SJSA1 (cell line): ENCODE measurements around the gene LDHD. TPM values are rescaled to one million over a fixed set of nuclear protein-coding genes. Genes with fewer than 3 reads are reported as not detected.

Experiments used
- DNase-seq, 2 experiments: peaks; one replicate each; pipeline ENCODE4 v3.0.0-alpha.2; 2015 to 2020; ENCODE audit warnings: low spot score in 2 of 2, low read depth in 1 of 2
- H3K27ac ChIP-seq: fragments of 250-450 bp; sonication (Bioruptor Pico); 2 replicates; pipeline ENCODE4 v1.5.1; 2020; ENCODE audit warnings: mild to moderate bottlenecking, moderate library complexity
- H3K27me3 ChIP-seq: fragments of 250-450 bp; sonication (Bioruptor Pico); replicated peaks from 2 replicates; pipeline ENCODE4 v1.5.1; 2020; ENCODE audit warnings: mild to moderate bottlenecking, moderate library complexity
- H3K36me3 ChIP-seq: fragments of 250-450 bp; sonication (Bioruptor Pico); 2 replicates; pipeline ENCODE4 v1.5.1; 2020; ENCODE audit warnings: mild to moderate bottlenecking
- H3K4me1 ChIP-seq: fragments of 250-450 bp; sonication (Bioruptor Pico); replicated peaks from 2 replicates; pipeline ENCODE4 v1.6.1; 2021; ENCODE audit warnings: mild to moderate bottlenecking
- H3K4me3 ChIP-seq: fragments of 250-450 bp; sonication (Bioruptor Pico); 2 replicates; pipeline ENCODE4 v1.5.1; 2020; ENCODE audit warnings: mild to moderate bottlenecking
- H3K9me3 ChIP-seq: fragments of 250-450 bp; sonication (Bioruptor Pico); replicated peaks from 2 replicates; pipeline ENCODE4 v1.5.1; 2020; ENCODE audit warnings: mild to moderate bottlenecking
- total RNA-seq: library from RNA; depleted of rRNA; stranded (reverse); fragments of >200 nt; shearing (Covaris generic); gene quantifications from 2 replicates; pipeline ENCODE4 v1.2.3, GENCODE V29; 2014

LDHD gene
- total RNA-seq, 1 experiment from 2014 or later = 0.24 TPM

DNA sequence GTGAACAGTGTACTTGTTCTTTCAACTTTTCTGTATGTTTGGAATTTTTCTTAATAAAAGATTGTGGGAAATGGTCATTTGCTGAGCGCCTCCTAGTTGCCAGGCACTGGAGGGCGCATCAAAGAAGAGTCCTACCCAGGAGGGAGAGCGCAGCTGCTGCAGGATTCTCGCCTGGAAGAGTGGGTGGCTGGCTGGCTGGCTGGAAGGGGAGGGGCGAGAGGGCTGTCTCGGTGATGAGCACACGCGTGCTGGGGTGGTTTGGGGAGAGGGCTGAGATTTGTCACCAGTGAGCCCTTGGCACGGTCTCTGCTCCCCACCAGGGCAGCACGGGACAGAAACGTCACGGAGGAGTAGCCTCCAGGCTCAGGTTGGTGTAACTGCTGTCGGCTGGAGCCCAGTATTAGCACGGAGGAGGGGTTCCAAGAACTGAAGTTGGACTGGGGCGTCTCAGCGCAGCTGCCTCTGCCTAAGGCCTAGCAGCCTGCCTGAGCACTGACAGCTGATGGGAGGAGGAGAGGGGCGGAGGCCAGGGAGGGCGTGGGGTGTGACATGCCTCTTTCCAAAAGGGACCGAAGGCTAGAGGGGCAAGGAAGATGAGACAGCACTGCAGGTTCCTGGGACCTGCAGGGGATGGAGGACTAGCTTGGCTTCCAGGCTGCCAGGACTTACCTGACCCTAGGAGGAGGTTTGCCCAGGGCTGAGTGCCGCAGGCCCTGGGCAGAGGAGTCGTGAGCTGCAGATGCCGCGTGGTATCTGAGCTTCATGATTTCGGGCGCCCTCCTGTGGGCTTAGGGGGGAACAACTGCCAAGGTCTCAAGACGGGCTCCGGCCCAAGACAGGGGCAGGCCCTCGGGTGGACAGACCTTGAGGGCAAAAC, 5.7 kb downstream of the LDHD start:
- Histone ChIP-seq H3K9me3 (no peaks in the 10 kb centered on the region), H3K36me3 (0 out of 2 replicates have a peak, but pooled peaks cover 5% of the 10 kb centered on the region), H3K4me1 (peaks cover 44% of the 10 kb centered on the region), H3K27me3 (no peaks in the 10 kb centered on the region), H3K27ac (no peak overlapping the region), H3K4me3 (no peak overlapping the region)
- peak; percentile 80 to 84 for DNase-seq

DNA sequence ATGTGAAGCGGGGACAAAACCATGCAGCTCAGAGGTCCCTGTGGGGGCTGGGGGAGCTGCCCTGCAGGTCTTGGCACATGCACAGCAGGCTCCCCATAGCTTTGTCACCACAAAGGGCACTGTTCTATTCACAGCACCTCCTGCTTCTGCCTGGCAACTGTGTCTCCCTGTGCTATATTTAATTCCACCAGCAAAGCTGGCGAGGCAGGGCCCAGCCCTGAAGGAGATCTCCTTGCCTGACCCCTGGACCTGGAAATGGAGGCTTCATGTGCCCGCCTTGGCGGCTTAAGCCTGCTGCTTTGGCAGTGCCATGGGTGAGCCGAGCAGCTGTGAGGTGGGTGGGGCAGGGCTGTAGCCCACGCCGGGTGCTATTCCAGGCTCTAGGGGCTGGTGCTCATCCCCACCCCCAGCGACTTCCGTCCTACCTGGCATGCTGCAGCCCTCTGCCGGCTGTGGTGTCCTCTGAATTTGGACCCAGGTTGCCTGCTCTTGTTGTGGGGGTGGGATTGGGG, 6.8 kb downstream of the LDHD start:
- H3K4me1 ChIP-seq = peaks cover 44% of the 10 kb centered on the region
- no peak overlapping the region for H3K4me3 ChIP-seq
- H3K27ac ChIP-seq = no peak overlapping the region
- no peaks in the 10 kb centered on the region for H3K27me3 ChIP-seq
- 0 out of 2 replicates have a peak, but pooled peaks cover 5% of the 10 kb centered on the region for H3K36me3 ChIP-seq
- DNase-seq = no peak
- H3K9me3 ChIP-seq = no peaks in the 10 kb centered on the region

DNA sequence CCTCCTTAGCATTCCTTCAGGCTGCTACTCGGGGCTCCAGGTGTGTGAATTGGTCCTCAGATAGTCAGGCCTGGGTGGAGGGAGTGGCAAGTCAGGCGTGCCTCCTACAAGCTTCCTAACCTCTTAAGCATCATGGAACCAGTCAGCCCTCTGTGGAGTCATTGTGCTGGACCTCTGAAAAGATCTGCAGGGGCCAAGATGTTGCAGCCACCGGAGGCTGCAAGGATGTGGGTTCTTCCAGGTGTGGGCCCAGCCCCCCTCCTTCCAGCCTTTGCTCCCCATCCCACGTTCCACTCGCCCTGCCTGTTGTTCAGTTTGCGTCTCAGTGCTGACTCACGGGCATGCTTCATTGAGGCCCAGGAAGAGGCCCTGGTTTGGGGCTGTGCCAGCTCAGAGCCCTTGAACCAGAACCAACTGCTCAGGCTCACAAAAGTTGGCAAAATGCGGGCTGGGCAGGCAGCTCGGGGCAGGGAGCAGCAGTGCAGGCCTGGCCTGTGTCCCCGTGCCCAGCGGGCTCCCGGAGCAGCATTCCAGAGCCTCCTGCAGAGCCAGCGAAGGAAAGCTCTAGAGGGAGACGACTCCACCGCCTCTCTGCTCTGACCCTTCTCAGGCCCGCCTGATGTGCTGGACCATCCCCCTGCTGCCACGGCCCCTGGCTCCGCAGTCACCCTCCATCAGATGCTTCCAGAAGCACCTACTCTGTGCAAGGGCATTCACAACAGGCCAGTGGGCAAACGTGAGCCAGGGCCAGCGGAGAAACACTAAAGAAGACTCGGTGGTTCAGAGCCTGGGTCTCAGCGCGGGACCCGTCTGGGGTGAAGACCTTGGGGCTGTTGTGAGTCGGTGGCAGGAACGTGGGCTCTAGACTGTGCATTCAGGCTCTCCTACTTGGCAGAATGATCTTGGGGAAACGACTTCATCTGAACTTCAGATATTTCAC, 7.5 kb downstream of the LDHD start:
- 0 out of 2 replicates have a peak overlapping the region, but pooled peaks have one; percentile 5 for H3K27ac ChIP-seq
- H3K36me3 ChIP-seq = 0 out of 2 replicates have a peak, but pooled peaks cover 5% of the 10 kb centered on the region
- peaks cover 44% of the 10 kb centered on the region for H3K4me1 ChIP-seq
- DNase-seq = peak; percentile 75 to 89
- H3K9me3 ChIP-seq = no peaks in the 10 kb centered on the region
- H3K27me3 ChIP-seq = no peaks in the 10 kb centered on the region
- no peak overlapping the region for H3K4me3 ChIP-seq

DNA sequence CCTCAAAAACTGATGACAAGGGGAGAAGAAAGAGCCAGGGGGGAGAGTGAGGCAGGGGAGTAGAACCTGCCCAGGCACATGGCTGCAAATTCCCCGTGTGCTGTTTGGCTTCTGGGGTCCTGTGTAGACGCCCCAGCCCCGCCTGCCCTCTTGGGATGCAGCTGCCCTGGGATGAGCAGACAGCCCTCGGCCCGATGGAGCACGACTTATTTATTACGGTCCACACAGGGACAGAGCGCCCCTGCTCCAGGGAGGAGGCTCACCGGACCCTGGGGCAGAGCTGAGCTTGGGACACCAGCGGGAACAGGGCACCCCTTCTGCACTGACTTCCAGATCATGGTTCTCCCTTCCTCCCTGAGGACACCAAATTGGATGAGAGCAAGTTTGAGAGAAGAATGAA, 9.1 kb downstream of the LDHD start:
- Histone ChIP-seq H3K4me1 (peaks cover 44% of the 10 kb centered on the region), H3K36me3 (0 out of 2 replicates have a peak, but pooled peaks cover 5% of the 10 kb centered on the region), H3K4me3 (no peak overlapping the region), H3K27me3 (no peaks in the 10 kb centered on the region), H3K27ac (no peak overlapping the region), H3K9me3 (no peaks in the 10 kb centered on the region)
- DNase-seq = no peak

DNA sequence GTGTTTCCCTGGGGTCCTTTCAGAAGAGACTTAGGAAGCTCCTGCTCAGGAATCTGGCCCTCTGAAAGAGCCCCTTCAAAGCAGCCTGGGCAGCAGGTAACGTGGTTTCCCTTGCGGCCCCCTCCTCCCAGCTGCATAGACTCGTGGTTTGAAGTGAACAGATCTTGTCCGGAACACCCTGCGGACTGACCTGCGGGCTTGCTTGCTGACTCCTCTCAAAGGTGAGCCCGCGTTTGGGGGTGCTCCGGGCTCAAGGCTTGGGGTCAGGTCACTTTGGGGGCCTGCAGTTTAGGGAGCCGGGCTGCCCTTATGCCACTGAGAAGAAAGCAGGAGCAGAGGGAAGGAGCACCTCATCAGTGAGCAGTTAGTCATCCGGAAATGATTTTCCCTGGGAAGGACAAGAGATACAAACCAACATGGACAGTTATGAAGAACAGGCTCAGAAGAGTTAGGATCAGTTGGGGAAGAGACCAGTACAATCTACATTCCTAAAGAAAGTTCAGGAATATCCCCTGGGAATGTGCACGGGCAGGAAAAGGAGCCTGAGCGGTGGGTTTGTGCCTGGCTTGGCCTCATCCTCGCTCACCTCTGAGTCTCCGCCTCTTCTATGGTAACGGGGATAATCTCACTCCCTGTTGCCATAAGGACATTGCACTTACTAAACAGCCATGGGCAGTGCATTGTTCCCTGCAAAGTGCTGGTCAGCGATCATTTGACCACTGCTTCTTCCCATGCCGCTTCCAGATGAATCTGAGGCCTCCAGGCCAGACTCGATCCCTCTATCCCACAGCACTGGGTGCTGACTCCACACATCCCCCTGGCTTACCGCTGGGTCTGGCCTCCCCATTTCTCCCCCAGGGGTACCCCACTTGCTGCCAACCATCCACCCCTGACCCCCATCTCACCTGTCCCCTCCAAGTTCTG, 10.0 kb downstream of the LDHD start:
- DNase-seq = no peak
- Histone ChIP-seq H3K27ac (no peak overlapping the region), H3K27me3 (no peaks in the 10 kb centered on the region), H3K36me3 (0 out of 2 replicates have a peak, but pooled peaks cover 5% of the 10 kb centered on the region), H3K4me3 (no peak overlapping the region), H3K4me1 (peaks cover 44% of the 10 kb centered on the region), H3K9me3 (no peaks in the 10 kb centered on the region)

DNA sequence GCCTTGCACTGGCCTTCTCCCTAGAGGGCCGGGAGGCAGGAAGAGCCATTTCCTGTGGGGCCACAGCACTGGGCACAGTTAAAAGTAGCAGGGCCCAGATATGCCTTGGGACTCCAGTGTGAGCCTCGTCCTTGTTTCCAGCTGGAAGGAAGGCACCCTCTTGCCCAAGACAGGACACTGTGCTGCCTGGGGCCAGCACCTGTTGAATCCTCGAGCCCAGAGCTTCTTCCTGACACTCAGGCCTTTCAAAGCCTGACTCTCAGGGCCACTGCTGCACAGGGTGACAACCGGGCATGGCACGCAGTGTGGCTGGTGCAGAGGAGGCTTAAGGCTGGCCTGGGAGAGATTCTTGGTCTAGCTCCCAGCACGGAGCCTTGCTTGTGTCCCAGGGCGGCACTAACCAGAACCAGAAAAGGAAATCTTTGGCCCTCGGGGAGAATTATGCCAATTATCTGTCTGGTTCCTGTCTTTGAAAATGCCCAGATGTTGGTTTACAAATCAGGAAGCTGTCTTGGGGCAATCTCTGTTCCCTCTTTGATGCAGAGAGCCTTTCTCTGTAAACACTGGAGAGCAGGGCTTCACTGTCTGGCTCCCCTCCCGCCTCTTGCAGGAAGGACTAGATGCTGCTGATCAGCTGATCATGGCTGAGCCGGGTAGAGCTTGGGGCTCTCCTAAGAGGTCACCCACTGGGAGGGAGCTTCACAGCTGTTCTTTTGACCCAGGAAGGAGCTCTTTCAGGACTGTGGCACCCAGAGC, 11.1 kb downstream of the LDHD start:
- H3K27me3 ChIP-seq = no peaks in the 10 kb centered on the region
- no peak overlapping the region for H3K4me3 ChIP-seq
- DNase-seq = no peak
- peaks cover 33% of the 10 kb centered on the region for H3K4me1 ChIP-seq
- no peaks in the 10 kb centered on the region for H3K9me3 ChIP-seq
- no peak overlapping the region for H3K27ac ChIP-seq
- 0 out of 2 replicates have a peak, but pooled peaks cover 5% of the 10 kb centered on the region for H3K36me3 ChIP-seq

DNA sequence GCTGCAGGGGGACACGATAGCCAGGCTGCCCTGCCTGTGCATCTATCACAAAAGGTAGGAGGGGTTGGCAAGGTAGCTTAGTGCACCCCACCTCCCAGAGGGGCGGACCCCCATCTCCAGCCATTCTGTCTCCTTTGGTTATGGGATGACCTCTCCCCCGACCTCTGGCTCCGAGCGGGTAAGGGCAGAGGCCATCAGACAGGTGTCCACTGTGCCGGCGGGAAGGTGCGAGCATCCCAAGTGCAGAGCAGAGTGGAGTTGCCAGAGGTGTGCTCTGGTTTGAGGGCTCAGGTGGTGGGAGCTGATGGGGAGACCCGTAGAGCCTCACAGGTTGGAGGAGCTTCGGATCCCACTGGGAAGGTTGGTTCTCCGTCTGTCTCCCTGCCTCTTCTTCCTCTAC, 11.7 kb downstream of the LDHD start:
- Histone ChIP-seq H3K27ac (no peak overlapping the region), H3K9me3 (no peaks in the 10 kb centered on the region), H3K27me3 (no peaks in the 10 kb centered on the region), H3K36me3 (0 out of 2 replicates have a peak, but pooled peaks cover 5% of the 10 kb centered on the region), H3K4me1 (peaks cover 31% of the 10 kb centered on the region), H3K4me3 (no peak overlapping the region)
- DNase-seq = no peak

DNA sequence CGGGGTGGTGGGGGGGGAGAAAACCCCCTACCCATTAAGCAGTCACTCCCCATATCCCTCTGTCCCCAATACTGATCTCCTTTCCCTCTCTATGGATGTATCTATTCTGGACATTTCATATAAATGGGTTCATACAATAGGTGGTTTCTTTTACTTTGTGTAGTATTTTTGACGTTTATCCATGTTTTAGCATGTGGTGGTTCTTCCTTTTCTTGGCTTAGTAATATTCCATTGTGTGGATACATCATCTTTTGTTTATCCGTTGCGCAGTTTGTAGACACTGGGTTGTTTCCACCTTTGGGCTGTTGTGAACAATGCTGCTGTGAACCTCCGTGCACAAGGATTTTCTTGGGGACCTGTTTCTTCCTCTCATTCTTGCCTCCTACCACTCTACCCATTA, 12.6 kb downstream of the LDHD start:
- DNase-seq = no peak
- Histone ChIP-seq H3K27ac (no peak overlapping the region), H3K4me1 (peaks cover 25% of the 10 kb centered on the region), H3K36me3 (0 out of 2 replicates have a peak, but pooled peaks cover 5% of the 10 kb centered on the region), H3K27me3 (no peaks in the 10 kb centered on the region), H3K4me3 (no peak overlapping the region), H3K9me3 (no peaks in the 10 kb centered on the region)

DNA sequence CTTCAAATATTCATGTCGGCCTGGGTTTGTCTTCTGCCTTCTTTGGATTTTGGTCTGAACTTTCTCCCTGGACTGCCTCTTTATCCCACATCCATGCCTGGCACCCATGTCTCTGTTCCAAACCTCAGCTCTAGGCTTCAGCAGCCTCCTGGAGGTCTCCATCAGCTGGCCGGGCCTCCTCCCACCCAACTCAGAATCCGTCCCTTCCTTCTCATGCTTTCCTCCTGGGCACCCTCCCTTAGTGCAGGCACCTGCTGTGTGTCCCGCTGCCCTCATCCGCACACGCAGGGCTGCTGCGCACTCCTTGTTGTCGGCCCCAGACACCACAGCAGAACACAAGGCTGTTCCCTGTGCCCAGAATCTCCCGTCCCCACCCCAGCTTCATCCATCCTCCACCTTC, 14.0 kb downstream of the LDHD start:
- no peaks in the 10 kb centered on the region for H3K9me3 ChIP-seq
- DNase-seq = no peak

DNA sequence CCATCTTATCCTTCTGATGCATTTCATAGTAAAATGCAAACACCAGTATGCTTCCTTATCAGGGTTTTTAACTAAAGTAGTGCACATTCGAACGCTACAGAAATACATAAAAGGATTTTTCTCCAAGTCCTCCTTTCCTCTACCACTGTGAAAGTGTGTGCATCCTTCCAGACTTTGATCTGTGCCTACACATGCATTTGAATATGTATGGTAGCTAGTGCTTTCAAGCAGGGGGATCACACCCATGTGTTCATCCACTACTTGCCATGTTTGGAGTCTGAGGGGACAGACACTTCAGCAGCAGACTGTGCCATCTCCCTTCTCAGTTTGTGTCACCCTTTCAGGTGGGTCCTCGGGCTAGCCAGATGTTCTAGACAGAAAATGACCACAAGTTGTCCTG, 14.9 kb downstream of the LDHD start:
- no peaks in the 10 kb centered on the region for H3K27me3 ChIP-seq
- H3K27ac ChIP-seq = no peak overlapping the region
- no peak overlapping the region for H3K4me3 ChIP-seq
- 0 out of 2 replicates have a peak, but pooled peaks cover 1% of the 10 kb centered on the region for H3K36me3 ChIP-seq
- no peaks in the 10 kb centered on the region for H3K9me3 ChIP-seq
- peaks cover 14% of the 10 kb centered on the region for H3K4me1 ChIP-seq
- DNase-seq = no peak

More for the DNA sequence above, 14.0 kb downstream of the LDHD start:
- Histone ChIP-seq H3K4me1 (peaks cover 24% of the 10 kb centered on the region), H3K36me3 (0 out of 2 replicates have a peak, but pooled peaks cover 5% of the 10 kb centered on the region), H3K27me3 (no peaks in the 10 kb centered on the region), H3K4me3 (no peak overlapping the region), H3K27ac (no peak overlapping the region)

DNA sequence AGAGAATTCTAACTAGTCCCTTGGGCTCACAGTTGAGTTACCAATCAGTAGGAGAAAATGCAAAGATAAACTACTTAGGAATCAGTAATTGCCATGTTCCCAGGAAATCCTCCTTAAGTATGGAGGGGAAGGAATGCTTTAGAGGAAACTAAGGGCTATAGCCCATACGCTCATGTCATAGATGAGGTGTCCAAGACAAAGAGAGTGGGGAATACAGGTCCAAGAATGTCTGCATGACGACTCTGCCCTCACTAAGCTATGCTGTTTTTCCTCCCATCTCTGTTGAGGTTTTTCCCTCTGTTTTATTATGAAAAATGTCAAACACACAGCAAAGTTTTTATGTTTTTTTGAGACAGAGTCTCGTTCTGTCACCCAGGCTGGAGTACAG, 16.0 kb downstream of the LDHD start:
- Histone ChIP-seq H3K9me3 (no peaks in the 10 kb centered on the region), H3K4me1 (peaks cover 14% of the 10 kb centered on the region), H3K4me3 (no peak overlapping the region), H3K27me3 (no peaks in the 10 kb centered on the region), H3K36me3 (no peaks in the 10 kb centered on the region), H3K27ac (no peak overlapping the region)
- DNase-seq = no peak
